Panc1 (cell line): ENCODE data around the gene SKI. TPM values are rescaled to one million over a fixed set of nuclear protein-coding genes. Genes with fewer than 3 reads are reported as not detected.

ENCODE experiments used
- ATAC-seq: fragments of 200-7000 bp; cut with Tn5 transposase; 2 replicates; pipeline ENCODE4 v1.9.1; 2020; ENCODE audit warnings: mild to moderate bottlenecking, moderate library complexity
- BruUV-seq: library from RNA; stranded (reverse); fragments of 400-500 nt; replicated peaks from 2 replicates; lab custom pipeline; 2021; lab: Mats Ljungman, UMichigan
- CTCF ChIA-PET: fragments of 300-600 bp; sonication (Branson Sonifier 250); formaldehyde crosslinking; loops from one replicate; lab custom pipeline; 2022; ENCODE audit warnings: antibody characterized with exemption; lab: Charles Lee
- POLR2A ChIA-PET: fragments of 300-600 bp; sonication (Branson Sonifier 250); formaldehyde crosslinking; loops from one replicate; lab custom pipeline; 2022; ENCODE audit warnings: antibody characterized with exemption; lab: Charles Lee
- DNase-seq: peaks from one replicate; pipeline ENCODE4 v3.0.0-alpha.2; 2010; ENCODE audit warnings: low read depth, low spot score
- H3K27ac ChIP-seq: 2 replicates; pipeline ENCODE4 v1.5.1; 2011; ENCODE audit warnings: mild to moderate bottlenecking, low read length, inconsistent platforms
- H3K27me3 ChIP-seq: fragments of 200-500 bp; sonication (Bioruptor generic); 2 replicates; pipeline ENCODE4 v1.6.0; 2014; ENCODE audit warnings: low read length, inconsistent platforms; ENCODE audit not compliant: control insufficient read depth, insufficient read depth
- H3K36me3 ChIP-seq: fragments of 200-500 bp; sonication (Bioruptor generic); 2 replicates; pipeline ENCODE4 v1.5.1; 2014; ENCODE audit warnings: inconsistent platforms, mild to moderate bottlenecking, low read length, moderate library complexity; ENCODE audit not compliant: control insufficient read depth, insufficient read depth
- H3K4me1 ChIP-seq: 2 replicates; pipeline ENCODE4 v1.5.1; 2011; ENCODE audit warnings: inconsistent platforms, mild to moderate bottlenecking, low read length, moderate library complexity; ENCODE audit not compliant: control insufficient read depth, insufficient read depth
- H3K4me3 ChIP-seq, 2 experiments: 2 replicates each; pipeline ENCODE4 v1.5.1; 2011 to 2012; ENCODE audit warnings: low read depth in 2 of 2, low read length in 2 of 2, mild to moderate bottlenecking in 2 of 2, inconsistent platforms in 1 of 2, moderate library complexity in 1 of 2
- H3K9me3 ChIP-seq: fragments of 200-500 bp; sonication (Bioruptor generic); 2 replicates; pipeline ENCODE4 v1.5.1; 2014; ENCODE audit warnings: low read depth, mild to moderate bottlenecking, inconsistent platforms, low read length, moderate library complexity; ENCODE audit not compliant: control insufficient read depth, insufficient read depth
- POLR2AphosphoS5 ChIP-seq: IDR thresholded peaks from 2 replicates; pipeline ENCODE4 v1.6.1; 2012; ENCODE audit warnings: mild to moderate bottlenecking, low read depth, low read length, moderate library complexity
- REST ChIP-seq, 2 experiments: IDR thresholded peaks; 2 replicates each; pipeline ENCODE4 v1.6.1; 2011 to 2012; ENCODE audit warnings: low read depth in 2 of 2, control low read depth in 1 of 2, low read length in 1 of 2, mild to moderate bottlenecking in 1 of 2, moderate library complexity in 1 of 2; ENCODE audit not compliant: insufficient read depth in 1 of 2
- SIN3A ChIP-seq: IDR thresholded peaks from 2 replicates; pipeline ENCODE4 v1.6.1; 2012; ENCODE audit warnings: low read depth, mild to moderate bottlenecking, low read length, moderate library complexity, borderline replicate concordance; ENCODE audit not compliant: insufficient read depth
- TCF7L2 ChIP-seq: IDR thresholded peaks from 2 replicates; pipeline ENCODE4 v1.6.1; 2011; ENCODE audit warnings: mild to moderate bottlenecking, low read depth, low read length, inconsistent platforms
- in situ Hi-C: cut with HindIII; loops from 2 replicates; pipeline ENCODE4 v1.10.0; 2016; ENCODE audit warnings: low sequenced_read_pairs, low pct_unique_long_range_greater_than_20kb
- intact Hi-C: fragments of 100-400 bp; cut with micrococcal nuclease; formaldehyde crosslinking; loops from one replicate; pipeline ENCODE4 v1.10.0; 2022; ENCODE audit not compliant: unreplicated experiment
- total RNA-seq: library from RNA; stranded (reverse); gene quantifications from one replicate; pipeline ENCODE4 v1.2.1, GENCODE V29; 2021; ENCODE audit not compliant: unreplicated experiment
- TF ChIP-seq, protein P1 (sequence below): fragments of 450-650 bp; IDR thresholded peaks from 2 replicates; pipeline ENCODE4 v1.5.1; 2017; ENCODE audit warnings: mild to moderate bottlenecking

SKI gene
- total RNA-seq, 1 experiment from 2014 or later = 63.2 TPM

GRCh38 chr1:2271211-2271721, 43.1 kb downstream of the SKI start:
- no peak overlapping the region for H3K4me3 ChIP-seq
- H3K27me3 ChIP-seq = no peaks in the 10 kb centered on the region
- H3K27ac ChIP-seq = no peak overlapping the region
- peaks cover 32% of the 10 kb centered on the region for H3K4me1 ChIP-seq
- DNase-seq (no peak), ATAC-seq (no peak)
- H3K9me3 ChIP-seq = no peaks in the 10 kb centered on the region
- no TSS peak for BruUV-seq
- no peaks in the 10 kb centered on the region for H3K36me3 ChIP-seq
- ChIA-PET POLR2A (no interaction called here), CTCF (no interaction called here)
- in situ Hi-C loops (no loop called here), intact Hi-C loops (no loop called here)
- TF ChIP-seq SIN3A = no peak
- TF ChIP-seq, protein P1, sequence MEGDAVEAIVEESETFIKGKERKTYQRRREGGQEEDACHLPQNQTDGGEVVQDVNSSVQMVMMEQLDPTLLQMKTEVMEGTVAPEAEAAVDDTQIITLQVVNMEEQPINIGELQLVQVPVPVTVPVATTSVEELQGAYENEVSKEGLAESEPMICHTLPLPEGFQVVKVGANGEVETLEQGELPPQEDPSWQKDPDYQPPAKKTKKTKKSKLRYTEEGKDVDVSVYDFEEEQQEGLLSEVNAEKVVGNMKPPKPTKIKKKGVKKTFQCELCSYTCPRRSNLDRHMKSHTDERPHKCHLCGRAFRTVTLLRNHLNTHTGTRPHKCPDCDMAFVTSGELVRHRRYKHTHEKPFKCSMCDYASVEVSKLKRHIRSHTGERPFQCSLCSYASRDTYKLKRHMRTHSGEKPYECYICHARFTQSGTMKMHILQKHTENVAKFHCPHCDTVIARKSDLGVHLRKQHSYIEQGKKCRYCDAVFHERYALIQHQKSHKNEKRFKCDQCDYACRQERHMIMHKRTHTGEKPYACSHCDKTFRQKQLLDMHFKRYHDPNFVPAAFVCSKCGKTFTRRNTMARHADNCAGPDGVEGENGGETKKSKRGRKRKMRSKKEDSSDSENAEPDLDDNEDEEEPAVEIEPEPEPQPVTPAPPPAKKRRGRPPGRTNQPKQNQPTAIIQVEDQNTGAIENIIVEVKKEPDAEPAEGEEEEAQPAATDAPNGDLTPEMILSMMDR = no peak
- no peak for TF ChIP-seq TCF7L2
- no peak for TF ChIP-seq POLR2AphosphoS5
- no peak for TF ChIP-seq REST (IDR thresholded peaks at IDR 0.05; ENCODE audit: insufficient read depth in 1 of 2, low read depth in 2 of 2, low read length in 1 of 2)

- Histone ChIP-seq H3K9me3 (no peaks in the 10 kb centered on the region), H3K4me1 (peaks cover 34% of the 10 kb centered on the region), H3K4me3 (no peak overlapping the region), H3K27ac (no peak overlapping the region), H3K36me3 (no peaks in the 10 kb centered on the region), H3K27me3 (no peaks in the 10 kb centered on the region)
- DNase-seq (no peak), ATAC-seq (no peak)
- in situ Hi-C loops = no loop called here
- TF ChIP-seq SIN3A (no peak), REST (IDR thresholded peaks at IDR 0.05; ENCODE audit: insufficient read depth in 1 of 2, low read depth in 2 of 2, low read length in 1 of 2) (no peak), POLR2AphosphoS5 (no peak), TCF7L2 (no peak)
- TF ChIP-seq, protein P1 = no peak
- intact Hi-C loops = no loop called here
- no TSS peak for BruUV-seq
- ChIA-PET CTCF (no interaction called here), POLR2A (no interaction called here)
These were observed 43.9 kb downstream of the SKI start for GRCh38 chr1:2271841-2272655.
